RKO (cell line): ENCODE results near the gene DIAPH1.

Experiments used
- DNase-seq: peaks from one replicate; pipeline ENCODE4 v3.0.0-alpha.2; 2016; ENCODE audit warnings: low spot score

Gene DIAPH1

GRCh38 chr5:141618804-141619554, at the start of gene DIAPH1:
DIAPH1 (minus strand) TSS chr5:141619000; CDS start chr5:141618914, 86 bp downstream.
- peak; percentile 95 for DNase-seq

GRCh38 chr5:141665995-141666940, 47.5 kb upstream of the DIAPH1 start:
- DNase-seq: no peak

GRCh38 chr5:141664733-141665461, 46.1 kb upstream of the DIAPH1 start:
- DNase-seq: peak; percentile 68

- DNase-seq: no peak
Measured at GRCh38 chr5:141663506-141663905, 44.7 kb upstream of the DIAPH1 start.

GRCh38 chr5:141662028-141662427, 43.2 kb upstream of the DIAPH1 start:
- no peak for DNase-seq

DNA sequence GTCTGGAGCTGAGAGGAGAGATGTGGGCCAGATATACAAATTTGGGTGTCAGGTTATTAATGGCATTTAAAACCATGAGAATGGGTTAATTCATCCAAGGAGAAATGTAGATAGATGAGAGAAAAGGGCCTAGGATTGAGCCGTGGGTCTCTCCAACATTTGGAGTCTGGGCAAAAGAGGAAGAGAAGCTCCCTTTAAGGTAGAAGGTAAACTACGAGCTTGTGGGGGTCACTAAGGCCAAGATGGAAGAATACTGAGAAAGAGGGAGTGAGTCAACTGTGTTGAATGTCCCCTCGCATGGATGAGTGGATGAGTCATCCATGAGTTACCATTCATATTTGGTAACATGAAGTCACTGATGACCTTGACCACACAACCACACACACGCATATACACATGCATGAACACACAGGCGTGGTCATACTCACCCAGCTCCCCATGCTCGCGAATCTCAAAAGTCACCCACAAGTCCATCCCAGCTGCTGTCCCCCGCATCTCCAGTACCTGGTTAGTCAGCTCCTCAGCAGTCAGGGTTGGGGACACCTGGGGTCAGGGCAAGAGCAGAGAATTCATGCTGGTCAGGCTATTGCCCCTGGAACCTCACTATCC, 39.2 kb upstream of the DIAPH1 start:
- DNase-seq: peak; percentile 84

GRCh38 chr5:141657404-141657803, 38.6 kb upstream of the DIAPH1 start:
- no peak for DNase-seq

- DNase-seq: no peak
Measured at GRCh38 chr5:141656396-141656795, 37.6 kb upstream of the DIAPH1 start.

DNA sequence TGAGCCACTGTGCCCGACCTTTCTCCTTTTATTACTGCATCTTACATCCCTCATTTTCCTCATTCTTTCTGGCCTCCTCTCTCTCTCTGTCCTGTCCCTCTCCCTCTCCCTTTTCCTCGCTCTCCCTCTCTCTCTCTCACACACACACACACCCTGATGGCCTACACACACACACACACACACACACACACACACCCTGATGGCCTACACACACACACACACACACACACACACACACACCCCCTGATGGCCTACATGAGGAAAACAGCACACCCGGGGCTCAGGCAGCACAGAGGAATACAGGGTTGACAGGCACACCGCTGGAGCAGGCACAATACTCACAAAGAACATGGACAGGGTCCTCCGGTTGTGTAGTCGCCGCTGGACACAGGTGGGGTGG, 36.2 kb upstream of the DIAPH1 start:
- no peak for DNase-seq

GRCh38 chr5:141654298-141654697, 35.5 kb upstream of the DIAPH1 start:
- no peak for DNase-seq

DNA sequence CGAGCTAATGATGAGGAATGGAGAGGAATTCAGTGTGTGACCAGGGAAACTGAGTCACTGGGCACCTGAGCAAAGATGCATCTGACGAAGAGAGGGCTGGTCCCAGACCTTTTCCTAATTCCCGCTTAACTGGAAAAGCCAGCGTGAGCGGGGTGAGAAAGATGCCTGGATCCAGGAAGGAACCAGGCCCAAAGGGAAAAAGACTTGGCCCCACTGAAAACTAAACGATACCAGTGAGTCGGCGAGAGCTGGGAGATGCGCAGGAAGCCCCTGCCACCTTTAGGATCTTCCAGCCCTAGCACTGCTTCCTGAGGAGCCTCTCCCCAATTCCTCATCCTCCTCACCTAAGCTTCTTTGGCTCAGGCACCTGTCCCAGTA, 32.9 kb upstream of the DIAPH1 start:
- no peak for DNase-seq

- peak; percentile 87 for DNase-seq
Measured at GRCh38 chr5:141650851-141651727, 32.3 kb upstream of the DIAPH1 start, which contains the start of gene FCHSD1. FCHSD1 (minus strand) TSS chr5:141651418; CDS start chr5:141651368, 50 bp downstream.

DNA sequence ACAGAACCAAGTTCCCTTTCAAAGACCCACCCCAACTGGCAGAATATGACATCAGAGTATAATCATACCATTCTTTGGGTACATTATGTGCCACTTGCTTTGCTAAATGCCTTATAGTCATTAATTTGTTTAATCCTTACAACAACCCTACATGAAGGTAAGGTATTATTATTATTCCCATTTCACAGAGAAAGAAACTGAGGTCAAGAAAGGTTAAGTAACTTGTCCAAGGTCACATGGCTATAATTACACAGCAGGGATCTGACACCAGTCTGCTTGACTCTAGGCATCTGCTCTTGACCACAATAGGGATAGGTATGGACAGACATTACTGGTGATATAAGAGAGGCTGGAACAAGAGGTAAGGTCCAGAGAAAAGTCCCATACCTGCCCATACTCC, 31.2 kb upstream of the DIAPH1 start:
- no peak for DNase-seq

GRCh38 chr5:141649056-141649688, 30.4 kb upstream of the DIAPH1 start:
- DNase-seq: no peak

- DNase-seq: no peak
Measured at GRCh38 chr5:141647851-141648250, 29.1 kb upstream of the DIAPH1 start.

GRCh38 chr5:141647242-141647641, 28.4 kb upstream of the DIAPH1 start:
- no peak for DNase-seq

DNA sequence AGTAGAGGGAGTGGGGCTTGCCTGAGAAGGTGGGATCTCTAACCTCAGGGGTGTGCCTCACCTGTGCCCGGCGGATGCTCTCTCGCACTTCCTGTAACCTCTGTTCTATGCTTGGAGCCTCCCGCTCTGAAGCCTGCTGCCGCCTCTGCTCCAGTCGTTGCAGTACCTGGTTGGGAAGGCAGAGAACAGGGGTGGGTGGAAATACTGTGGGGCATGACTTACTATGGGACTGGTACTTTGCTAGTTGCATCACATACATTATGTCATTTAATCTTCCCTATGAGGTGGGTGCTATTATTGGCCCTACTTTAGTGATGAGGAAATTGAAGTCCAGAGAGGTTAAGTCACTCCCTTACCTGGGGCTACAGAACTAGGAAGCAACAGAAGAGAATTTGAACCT, 27.2 kb upstream of the DIAPH1 start:
- DNase-seq: no peak

- DNase-seq: peak; percentile 88
Measured at GRCh38 chr5:141641634-141642267, 23.0 kb upstream of the DIAPH1 start.

GRCh38 chr5:141640698-141641097, 21.9 kb upstream of the DIAPH1 start:
- no peak for DNase-seq

DNA sequence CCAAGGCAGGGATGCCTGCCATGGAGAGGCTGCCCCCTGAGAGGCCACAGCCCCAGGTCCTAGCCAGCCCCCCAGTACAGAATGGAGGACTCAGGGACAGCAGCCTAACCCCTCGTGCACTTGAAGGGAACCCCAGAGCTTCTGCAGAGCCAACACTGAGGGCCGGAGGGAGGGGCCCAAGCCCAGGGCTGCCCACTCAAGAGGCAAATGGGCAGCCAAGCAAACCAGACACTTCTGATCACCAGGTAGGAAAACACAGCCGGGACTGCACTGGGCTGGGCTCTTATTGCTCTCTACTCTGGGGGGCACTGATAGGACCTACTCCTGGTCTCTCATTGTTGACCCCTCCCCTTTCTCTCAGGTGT, 21.2 kb upstream of the DIAPH1 start:
- DNase-seq: no peak
